GM18520 (cell line): ENCODE data around the gene PGAM2.

ENCODE experiments used
- ATAC-seq: cut with Tn5 transposase; IDR thresholded peaks from one replicate; pipeline ENCODE4 v1.9.1; 2021; ENCODE audit not compliant: unreplicated experiment

Gene PGAM2

DNA sequence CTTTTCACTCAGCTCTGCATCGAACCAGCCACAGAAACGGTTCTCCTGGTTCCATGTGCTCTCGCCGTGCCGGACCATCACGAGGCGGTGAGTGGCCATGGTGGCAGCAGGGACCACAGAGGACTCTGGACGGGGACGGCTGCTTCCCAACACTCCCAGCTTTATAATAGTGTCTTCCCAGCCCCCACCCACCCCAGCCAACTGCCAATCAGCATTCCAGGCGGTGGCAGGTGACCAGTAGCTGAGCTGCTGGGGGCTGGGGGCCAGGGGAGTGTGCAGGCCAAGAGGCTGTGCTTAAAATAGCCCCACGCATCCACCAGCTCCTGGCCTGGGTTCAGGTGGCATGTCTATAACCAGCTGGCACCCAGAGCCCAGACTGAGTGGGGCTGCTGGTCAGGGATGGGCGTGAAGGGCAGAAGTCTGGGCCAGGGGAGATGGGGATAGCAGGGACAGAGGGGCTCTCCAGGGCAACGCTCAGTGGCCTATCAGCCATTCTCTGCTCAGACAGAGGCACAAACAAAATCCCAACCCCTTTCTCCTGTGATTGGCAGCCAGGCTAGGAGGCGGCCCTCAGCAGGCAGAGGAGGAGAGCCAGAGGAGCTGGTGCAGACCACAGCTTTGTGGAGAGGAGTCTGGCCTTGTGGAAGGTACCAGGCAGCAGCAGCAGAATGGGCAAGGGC, at the start of gene PGAM2:
Gene PGAM2 (minus strand): TSS at position 137 of the 680 bp plus-strand sequence. CDS start 38 bp downstream, at position 99.
- ATAC-seq: no peak

DNA sequence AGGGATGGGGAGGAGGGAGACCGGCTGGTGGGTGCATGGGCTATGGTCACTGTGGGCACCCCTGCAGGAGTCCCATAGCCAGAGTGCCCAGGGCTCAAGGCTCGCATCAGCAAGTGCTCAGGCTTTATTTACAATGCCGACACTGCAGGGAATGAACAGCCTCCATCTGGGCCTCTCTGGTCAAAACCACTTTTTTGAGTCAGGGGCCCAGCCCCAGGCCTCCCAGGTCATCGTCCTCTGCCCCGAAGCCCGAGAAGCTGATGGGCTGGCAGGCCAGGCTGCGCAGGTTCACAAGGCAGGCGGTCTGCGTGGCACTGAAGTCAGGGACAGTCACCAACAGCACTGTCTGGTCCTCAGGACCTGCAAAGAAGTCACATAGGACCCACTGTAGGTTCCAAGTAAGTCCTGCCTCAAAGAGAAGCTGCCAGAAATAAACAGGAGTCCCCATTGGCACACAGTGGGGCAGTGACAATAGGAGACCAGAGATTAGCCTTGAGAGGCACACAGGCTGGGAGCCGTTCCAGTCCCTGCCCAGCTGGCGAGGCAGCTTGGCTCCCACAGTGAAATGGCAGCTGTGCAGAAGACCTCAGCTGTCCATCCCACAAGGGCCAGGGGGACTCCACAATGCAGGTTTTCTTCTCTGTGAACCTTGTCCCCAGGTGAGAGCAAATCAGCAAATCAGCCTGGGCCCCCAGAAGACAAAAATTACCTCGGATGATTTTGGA, 49.4 kb upstream of the PGAM2 start:
- no peak for ATAC-seq

DNA sequence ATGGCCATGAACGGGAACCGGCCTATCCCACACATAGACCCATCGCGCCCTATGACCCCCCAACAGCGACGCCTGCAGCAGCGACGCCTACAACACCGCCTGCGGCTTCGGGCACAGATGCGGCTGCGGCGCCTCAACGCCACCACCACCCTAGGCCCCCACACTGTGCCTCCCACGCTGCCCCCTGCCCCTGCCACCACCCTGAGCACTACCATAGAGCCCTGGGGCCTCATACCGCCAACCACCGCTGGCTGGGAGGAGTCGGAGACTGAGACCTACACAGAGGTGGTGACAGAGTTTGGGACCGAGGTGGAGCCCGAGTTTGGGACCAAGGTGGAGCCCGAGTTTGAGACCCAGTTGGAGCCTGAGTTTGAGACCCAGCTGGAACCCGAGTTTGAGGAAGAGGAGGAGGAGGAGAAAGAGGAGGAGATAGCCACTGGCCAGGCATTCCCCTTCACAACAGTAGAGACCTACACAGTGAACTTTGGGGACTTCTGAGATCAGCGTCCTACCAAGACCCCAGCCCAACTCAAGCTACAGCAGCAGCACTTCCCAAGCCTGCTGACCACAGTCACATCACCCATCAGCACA, 48.5 kb upstream of the PGAM2 start:
- ATAC-seq: no peak

DNA sequence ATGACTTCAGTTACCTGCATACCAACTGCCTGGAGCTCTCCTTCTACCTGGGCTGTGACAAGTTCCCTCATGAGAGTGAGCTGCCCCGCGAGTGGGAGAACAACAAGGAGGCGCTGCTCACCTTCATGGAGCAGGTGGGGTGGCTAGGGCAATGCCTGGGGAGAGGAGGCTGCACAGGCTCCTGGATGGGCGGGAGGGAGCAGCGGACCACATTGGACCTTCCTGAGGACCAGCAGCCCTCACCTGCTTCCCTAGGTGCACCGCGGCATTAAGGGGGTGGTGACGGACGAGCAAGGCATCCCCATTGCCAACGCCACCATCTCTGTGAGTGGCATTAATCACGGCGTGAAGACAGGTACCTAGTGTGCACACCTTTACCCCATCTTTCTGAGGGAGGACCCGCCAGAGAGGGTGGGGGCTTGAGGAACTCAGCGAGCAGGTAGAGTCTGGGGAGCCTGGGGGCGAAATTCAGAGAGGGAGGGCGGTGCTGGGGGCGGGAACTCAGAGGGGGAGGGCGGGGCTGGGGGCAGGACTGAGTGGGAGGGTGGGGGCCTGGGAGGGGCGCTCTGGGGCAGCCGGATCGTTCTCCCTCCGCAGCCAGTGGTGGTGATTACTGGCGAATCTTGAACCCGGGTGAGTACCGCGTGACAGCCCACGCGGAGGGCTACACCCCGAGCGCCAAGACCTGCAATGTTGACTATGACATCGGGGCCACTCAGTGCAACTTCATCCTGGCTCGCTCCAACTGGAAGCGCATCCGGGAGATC, 47.8 kb upstream of the PGAM2 start:
- no peak for ATAC-seq

DNA sequence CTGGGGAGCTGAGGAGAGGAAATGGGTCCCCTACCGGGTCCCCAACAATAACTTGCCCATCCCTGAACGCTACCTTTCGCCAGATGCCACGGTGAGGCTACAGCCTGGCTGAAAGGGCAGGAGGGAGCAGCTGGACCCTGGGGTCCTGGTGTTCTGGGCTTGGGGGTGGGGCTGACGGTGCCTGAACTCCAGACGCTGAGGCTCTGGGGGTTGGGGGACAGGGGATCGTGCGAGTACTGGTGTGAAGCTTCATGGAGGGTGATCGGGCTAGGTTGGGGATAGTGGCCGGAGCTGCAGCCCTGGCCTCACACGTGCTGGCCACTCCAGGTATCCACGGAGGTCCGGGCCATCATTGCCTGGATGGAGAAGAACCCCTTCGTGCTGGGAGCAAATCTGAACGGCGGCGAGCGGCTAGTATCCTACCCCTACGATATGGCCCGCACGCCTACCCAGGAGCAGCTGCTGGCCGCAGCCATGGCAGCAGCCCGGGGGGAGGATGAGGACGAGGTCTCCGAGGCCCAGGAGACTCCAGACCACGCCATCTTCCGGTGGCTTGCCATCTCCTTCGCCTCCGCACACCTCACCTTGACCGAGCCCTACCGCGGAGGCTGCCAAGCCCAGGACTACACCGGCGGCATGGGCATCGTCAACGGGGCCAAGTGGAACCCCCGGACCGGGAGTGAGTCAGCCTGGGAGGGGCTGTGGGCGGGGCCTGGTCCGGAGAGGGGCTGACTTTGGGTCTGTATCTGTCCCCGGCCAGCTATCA, 47.0 kb upstream of the PGAM2 start:
- no peak for ATAC-seq

DNA sequence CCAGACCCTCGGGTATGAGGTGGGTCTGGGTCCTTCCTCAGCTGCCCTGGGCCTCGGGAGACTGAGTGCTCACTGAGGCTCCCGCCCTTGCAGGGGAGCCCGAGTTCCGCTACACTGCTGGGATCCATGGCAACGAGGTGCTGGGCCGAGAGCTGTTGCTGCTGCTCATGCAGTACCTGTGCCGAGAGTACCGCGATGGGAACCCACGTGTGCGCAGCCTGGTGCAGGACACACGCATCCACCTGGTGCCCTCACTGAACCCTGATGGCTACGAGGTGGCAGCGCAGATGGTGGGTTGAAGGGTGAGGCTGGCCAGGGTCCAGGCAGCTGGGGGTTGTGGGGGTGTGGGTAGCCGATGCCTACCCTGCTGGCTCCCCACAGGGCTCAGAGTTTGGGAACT, 46.4 kb upstream of the PGAM2 start:
- ATAC-seq: no peak

DNA sequence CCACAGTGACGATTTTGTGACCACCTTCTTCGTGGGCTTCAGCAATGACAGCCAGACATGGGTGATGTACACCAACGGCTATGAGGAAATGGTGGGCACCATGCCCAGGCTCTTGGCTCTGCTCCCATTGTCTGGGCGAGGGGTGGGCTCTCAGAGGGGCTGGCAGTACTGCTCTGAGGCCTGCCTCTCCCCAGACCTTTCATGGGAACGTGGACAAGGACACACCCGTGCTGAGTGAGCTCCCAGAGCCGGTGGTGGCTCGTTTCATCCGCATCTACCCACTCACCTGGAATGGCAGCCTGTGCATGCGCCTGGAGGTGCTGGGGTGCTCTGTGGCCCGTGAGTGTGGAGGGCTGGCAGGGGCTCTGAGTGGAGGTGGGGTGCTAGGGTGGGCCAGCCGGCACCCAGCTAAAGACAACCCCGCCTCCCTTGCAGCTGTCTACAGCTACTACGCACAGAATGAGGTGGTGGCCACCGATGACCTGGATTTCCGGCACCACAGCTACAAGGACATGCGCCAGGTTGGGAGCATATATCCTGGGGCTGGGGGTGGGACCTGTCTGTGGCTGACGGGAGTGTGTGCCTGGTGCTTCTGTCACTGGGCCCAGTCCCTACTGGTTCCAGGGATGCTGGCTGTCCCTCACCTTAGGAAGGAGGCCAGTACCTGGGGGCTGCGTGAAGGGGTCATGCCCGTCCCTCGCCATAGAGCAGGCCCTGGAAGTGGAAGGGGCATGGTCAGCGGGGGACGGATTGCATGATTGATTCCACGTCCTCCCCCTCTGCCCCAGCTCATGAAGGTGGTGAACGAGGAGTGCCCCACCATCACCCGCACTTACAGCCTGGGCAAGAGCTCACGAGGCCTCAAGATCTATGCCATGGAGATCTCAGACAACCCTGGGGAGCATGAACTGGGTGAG, 45.6 kb upstream of the PGAM2 start:
- no peak for ATAC-seq

DNA sequence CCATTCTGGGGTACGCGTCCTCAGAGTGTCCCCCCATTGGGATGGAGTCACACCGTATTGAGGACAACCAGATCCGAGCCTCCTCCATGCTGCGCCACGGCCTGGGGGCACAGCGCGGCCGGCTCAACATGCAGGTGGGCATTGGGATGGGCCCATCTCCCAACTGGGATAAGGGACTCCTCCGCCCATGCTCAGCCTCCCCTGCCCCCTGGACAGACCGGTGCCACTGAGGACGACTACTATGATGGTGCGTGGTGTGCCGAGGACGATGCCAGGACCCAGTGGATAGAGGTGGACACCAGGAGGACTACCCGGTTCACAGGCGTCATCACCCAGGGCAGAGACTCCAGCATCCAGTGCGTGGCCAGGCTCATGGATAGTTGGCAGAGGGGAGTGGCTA, 44.6 kb upstream of the PGAM2 start:
- no peak for ATAC-seq

DNA sequence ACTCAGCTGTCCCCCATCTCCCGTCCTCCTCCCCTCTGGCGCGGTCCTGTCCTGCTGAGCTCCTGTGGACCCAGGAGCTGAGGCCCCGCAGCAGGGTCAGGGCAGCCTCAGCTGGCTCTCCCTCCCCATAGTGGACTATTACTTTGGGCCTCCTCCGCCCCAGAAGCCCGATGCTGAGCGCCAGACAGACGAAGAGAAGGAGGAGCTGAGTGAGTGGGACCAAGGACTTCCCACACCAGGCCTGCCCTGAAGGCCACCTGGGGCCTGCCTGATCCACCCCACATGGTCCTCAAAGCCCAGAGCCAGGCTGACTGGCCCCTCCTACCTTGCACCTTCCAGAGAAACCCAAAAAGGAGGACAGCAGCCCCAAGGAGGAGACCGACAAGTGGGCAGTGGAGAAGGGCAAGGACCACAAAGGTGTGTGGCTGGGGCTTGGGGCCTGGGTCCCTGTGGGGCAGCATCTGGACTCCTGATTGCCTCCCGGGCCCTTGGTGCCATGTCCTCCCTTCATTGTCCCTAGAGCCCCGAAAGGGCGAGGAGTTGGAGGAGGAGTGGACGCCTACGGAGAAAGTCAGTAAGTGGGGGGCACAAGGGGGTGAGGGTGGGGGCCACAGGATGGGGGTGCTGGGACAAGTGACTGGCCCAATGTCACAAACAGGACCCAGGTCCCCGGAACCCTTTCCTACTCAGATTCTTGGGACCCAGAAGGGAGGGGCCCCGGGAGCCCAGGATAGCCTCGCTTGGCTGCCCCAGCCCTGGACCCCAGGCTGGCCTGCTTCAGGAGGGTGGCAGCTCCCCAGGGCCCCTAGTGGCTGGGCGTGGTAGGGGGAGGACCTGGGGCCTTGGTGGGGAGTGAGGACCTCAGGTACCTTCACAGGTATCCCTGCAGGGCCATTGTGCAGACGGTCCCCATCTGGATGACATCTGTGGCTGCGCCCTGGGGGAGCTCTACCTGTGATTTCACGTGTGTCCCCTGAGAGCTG, 43.7 kb upstream of the PGAM2 start:
- no peak for ATAC-seq

DNA sequence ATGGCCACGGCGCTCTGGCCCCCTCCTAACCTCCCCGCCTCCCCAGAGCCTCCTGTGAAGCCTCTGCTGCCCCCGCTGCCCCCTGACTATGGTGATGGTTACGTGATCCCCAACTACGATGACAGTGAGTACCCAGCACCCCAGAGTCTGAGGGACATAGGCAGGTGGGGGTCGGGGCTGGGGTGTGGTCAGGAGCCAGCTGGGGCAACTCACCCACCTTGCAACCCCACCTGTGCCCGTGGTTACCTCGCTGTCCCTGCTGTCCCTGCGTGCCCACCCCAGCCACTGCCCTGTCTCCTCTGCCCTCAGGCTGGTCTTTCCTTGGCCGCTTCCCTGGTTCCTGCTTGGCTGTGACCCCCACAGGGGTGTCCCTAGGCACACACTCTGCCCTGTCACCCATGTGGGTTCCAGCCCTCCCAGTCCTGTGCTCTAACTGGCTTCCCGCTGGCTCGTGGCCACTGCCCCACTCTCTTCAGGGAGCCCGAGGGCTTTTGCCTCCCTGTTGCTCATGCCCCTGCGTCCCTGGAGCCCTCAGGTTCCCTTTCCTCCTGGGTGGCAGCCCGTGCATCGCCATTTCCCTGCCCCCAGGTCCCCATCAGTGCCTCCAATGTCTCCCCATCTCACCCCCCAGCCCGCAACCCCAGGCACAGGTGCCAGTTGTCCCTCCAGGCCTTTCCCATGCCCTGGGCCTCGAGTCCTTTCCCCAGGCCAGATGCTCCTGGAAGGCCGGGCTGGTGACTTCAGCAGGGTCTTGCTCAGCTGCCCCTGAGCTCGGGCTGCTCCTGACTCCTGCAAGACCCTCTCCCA, 42.8 kb upstream of the PGAM2 start:
- no peak for ATAC-seq

DNA sequence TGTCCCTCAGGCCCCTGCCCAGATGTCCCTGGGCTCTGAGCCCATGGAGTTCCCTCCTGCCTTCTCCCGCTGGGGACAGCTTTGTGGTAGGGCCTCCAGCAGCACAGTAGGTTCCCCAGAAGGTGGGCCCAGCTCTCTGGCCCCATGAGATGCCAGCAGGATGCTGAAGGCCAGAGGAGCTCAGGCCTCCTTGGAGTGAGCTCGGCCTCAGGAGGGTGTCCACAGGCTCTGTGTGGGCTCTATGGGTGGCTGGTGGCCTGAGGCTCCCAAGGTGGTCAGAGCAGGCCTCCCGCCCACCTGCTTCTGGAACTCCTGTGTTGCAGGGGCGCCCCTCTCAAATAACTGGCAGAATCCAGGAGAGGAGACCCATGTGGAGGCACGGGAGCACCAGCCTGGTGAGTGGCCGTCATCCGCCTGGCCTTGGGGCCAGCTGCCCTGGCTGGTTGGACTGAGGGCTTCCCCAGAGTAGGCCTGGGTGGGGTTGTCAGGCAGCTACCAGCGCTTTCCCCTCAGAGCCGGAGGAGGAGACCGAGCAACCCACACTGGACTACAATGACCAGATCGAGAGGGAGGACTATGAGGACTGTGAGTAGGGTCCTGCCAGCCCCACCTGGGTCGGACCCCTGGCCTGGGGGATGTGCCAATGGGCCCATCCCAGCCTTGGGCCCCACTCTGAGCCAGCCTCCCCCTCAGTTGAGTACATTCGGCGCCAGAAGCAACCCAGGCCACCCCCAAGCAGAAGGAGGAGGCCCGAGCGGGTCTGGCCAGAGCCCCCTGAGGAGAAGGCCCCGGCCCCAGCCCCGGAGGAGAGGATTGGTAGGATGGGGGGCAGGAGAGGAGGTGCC, 42.0 kb upstream of the PGAM2 start:
- no peak for ATAC-seq

DNA sequence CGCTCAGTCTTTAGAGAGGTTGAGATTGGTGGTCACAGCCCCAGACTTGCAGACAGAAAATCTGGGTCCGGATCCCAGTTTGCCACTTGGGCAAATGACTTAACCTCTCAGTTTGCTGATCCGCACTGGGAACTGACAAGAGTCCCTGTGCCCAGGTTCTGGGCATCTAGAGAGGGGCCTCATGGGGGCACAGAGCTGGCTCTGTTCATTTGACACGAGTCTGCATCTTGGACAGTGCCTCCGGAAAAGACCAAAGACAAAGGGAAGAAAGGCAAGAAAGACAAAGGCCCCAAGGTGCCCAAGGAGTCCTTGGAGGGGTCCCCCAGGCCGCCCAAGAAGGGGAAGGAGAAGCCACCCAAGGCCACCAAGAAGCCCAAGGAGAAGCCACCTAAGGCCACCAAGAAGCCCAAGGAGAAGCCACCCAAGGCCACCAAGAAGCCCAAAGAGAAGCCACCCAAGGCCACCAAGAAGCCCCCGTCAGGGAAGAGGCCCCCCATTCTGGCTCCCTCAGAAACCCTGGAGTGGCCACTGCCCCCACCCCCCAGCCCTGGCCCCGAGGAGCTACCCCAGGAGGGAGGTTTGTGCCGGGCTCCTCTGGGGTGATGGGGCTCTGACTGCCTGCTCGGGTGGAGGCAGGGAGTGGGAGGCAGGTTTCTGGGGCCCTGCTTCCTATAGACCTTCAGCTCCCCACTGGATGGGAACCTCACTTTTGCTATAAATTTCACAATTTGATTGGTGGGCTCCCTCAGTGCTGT, 41.1 kb upstream of the PGAM2 start:
- ATAC-seq: no peak

DNA sequence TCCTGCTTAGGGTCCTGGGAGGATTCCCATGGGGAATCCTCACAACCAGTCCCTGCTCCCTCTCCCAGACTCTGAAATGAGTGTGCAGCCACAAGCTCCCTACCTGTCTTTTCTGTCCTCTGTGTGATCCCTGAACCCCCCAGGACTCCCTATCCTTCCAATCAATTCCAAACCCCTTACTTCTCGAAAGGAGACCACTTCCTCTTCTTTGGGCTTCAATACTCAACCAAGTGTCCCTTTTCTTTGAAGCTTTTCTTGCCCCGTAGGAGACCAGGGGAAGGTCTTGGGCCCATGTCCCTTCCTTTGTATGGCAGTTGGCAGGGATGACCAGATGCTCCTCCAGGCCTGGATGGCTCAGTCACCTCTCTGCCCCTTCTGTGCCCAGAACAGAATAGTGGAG, 40.5 kb upstream of the PGAM2 start:
- ATAC-seq: no peak

DNA sequence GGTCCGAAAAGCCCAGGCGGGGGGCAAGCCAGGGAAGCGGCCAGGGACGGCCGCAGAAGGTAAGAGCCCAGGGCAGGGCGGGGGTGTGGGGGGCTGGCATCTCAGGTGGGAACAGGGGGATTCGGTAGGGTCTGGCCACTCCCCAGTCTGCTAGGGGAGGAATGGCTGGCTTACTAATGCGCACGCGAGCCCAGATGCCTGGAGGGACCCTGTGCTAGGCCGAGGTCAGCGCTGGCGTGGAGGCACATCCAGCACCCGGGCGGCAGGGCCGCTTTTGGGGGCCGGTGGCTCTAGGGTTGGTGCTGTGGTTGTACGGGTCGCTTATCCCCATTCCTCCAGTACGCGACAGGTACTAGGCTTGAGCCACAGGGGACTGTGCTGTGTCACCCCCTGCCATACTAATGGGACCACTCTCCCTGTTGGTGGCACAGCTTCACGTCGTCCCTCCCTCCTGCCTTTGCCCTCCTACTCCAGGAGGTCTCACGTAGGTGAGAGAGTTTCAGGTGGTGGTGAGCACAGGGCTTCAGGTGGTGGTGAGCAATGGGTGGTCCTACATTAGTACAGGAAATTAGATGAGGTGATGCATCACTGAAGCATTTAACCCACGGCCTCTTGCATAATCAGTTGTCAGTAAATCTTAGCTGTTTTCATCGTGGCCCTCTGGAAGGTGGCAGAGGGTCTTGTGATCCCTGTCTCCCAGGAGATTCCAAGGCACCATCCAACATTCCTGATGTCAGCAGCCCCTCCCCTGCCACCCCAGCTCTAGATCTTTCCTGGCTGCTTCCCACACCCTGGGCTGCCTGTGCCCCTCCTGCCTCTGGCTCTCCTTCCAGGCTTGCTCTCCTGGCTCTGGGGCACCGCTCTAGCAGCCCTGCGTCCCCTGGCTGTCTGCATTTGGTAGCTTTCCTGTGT, 39.7 kb upstream of the PGAM2 start:
- ATAC-seq: no peak
